ENCODE data around the gene FOXJ1.

DNA sequence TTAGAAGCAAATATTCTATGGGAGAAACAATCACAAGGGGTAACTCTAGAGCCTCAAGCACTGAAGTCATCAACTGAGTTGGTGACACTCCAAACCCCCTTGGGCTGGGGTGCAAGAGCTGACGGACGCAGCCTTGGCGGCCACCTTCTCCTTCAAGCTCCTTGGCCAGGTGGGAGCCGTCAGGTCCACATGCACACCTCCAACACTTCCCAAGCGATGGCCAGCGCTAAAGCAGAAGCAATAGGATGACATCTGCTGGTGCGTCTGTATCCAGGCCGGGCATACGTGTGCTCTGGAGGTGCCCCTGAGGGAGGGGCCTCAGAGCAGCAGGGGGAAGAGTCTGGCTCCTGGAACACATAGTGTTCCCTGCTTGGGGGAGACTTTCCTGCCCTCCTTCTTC, 12.2 kb upstream of the FOXJ1 start:
- no peak for TF ChIP-seq EP300 (IDR thresholded peaks at IDR 0.05)
- TF ChIP-seq, protein P1, sequence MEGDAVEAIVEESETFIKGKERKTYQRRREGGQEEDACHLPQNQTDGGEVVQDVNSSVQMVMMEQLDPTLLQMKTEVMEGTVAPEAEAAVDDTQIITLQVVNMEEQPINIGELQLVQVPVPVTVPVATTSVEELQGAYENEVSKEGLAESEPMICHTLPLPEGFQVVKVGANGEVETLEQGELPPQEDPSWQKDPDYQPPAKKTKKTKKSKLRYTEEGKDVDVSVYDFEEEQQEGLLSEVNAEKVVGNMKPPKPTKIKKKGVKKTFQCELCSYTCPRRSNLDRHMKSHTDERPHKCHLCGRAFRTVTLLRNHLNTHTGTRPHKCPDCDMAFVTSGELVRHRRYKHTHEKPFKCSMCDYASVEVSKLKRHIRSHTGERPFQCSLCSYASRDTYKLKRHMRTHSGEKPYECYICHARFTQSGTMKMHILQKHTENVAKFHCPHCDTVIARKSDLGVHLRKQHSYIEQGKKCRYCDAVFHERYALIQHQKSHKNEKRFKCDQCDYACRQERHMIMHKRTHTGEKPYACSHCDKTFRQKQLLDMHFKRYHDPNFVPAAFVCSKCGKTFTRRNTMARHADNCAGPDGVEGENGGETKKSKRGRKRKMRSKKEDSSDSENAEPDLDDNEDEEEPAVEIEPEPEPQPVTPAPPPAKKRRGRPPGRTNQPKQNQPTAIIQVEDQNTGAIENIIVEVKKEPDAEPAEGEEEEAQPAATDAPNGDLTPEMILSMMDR (IDR thresholded peaks at IDR 0.05), result no peak
- no peak for TF ChIP-seq POLR2A (IDR thresholded peaks at IDR 0.05)

Measured in ovary (tissue), 3 donors.